HG02885 (cell line): ENCODE measurements around the gene DCAKD.
"Not testable (repeated sequence)": the region's sequence is repeated elsewhere in the genome, so short reads cannot be mapped to it uniquely, and the experiment has no call there.

ENCODE experiments used
- ATAC-seq: cut with Tn5 transposase; IDR thresholded peaks from one replicate; pipeline ENCODE4 v1.9.1; 2021; ENCODE audit warnings: mild to moderate bottlenecking; ENCODE audit not compliant: unreplicated experiment, poor library complexity

Gene DCAKD

GRCh38 chr17:45070001-45070400 is 18.6 kb upstream of the DCAKD start:
- no peak for ATAC-seq

- ATAC-seq, result no peak
Measured at GRCh38 chr17:45067637-45068036, 16.2 kb upstream of the DCAKD start.

GRCh38 chr17:45063198-45063597 is 11.8 kb upstream of the DCAKD start:
- no peak for ATAC-seq

- no peak for ATAC-seq
Measured at GRCh38 chr17:45061606-45062205, 10.3 kb upstream of the DCAKD start.

GRCh38 chr17:45060797-45061605 is 9.6 kb upstream of the DCAKD start, which contains the start of gene NMT1:
Gene NMT1, plus strand, starts transcription at chr17:45061317. Its CDS starts 13 bp downstream, at chr17:45061330.
- peak; percentile 86 for ATAC-seq

GRCh38 chr17:45060382-45060796 is 9.0 kb upstream of the DCAKD start:
- no peak for ATAC-seq

- ATAC-seq, result no peak
Measured at GRCh38 chr17:45052052-45052772, 780 bp upstream of the DCAKD start.

- ATAC-seq, result not testable (repeated sequence)
Measured at GRCh38 chr17:45051720-45052051, 254 bp upstream of the DCAKD start.

GRCh38 chr17:45050481-45051059 is 862 bp downstream of the DCAKD start:
- no peak for ATAC-seq

GRCh38 chr17:45048795-45049563 is 2.5 kb downstream of the DCAKD start:
- ATAC-seq, result no peak

GRCh38 chr17:45046537-45047125 is 4.8 kb downstream of the DCAKD start:
- no peak for ATAC-seq

GRCh38 chr17:45043813-45044540 is 7.5 kb downstream of the DCAKD start:
- no peak for ATAC-seq

GRCh38 chr17:45042346-45043120 is 8.9 kb downstream of the DCAKD start:
- no peak for ATAC-seq

- no peak for ATAC-seq
Measured at GRCh38 chr17:45040459-45040858, 11.0 kb downstream of the DCAKD start.

- ATAC-seq, result no peak
Measured at GRCh38 chr17:45038728-45039634, 12.5 kb downstream of the DCAKD start.

- no peak for ATAC-seq
Measured at GRCh38 chr17:45036691-45037090, 14.7 kb downstream of the DCAKD start.

- no peak for ATAC-seq
Measured at GRCh38 chr17:45035848-45036247, 15.6 kb downstream of the DCAKD start.
